ENCODE data around the gene CHST8. TPM values are rescaled to one million over a fixed set of nuclear protein-coding genes. Genes with fewer than 3 reads are reported as not detected.

CHST8 gene
- total RNA-seq, 1 experiment from 2014 or later: not detected

- Histone ChIP-seq H3K36me3 (ENCODE audit: low read depth) (no peaks in the 10 kb centered on the region), H3K79me2 (ENCODE audit: low read depth) (no peaks in the 10 kb centered on the region), H3K27ac (no peak overlapping the region), H3K9me2 (ENCODE audit: insufficient read depth) (no peaks in the 10 kb centered on the region), H2AFZ (no peak overlapping the region), H3F3A (ENCODE audit: insufficient read depth, low read depth) (no peaks in the 10 kb centered on the region), H3K27me3 (ENCODE audit: insufficient read depth, low read depth) (peaks cover 61% of the 10 kb centered on the region), H3K4me1 (replicated peaks; ENCODE audit: insufficient read depth) (no peaks in the 10 kb centered on the region), H3K4me2 (no peak overlapping the region), H3K9me3 (ENCODE audit: insufficient read depth, low read depth) (no peaks in the 10 kb centered on the region), H4K20me1 (ENCODE audit: insufficient read depth) (no peaks in the 10 kb centered on the region), H3K4me3 (no peak overlapping the region)
- ChIA-PET POLR2A (ENCODE audit: unreplicated experiment) (no interaction called here), CTCF (no interaction called here)
- TF ChIP-seq EZH2 (IDR thresholded peaks at IDR 0.05; ENCODE audit: low read depth) (no peak), CTCF (conservative IDR thresholded peaks at IDR 0.05) (no peak)
- intact Hi-C loops (cut with micrococcal nuclease; ENCODE audit: unreplicated experiment): no loop called here
- BruUV-seq (replicated peaks): no TSS peak
- no peak for DNase-seq
Measured at GRCh38 chr19:33659835-33660234, 38.1 kb downstream of the CHST8 start.

- H3K4me2 ChIP-seq: no peak overlapping the region
- no peak for DNase-seq
- CTCF ChIA-PET: no interaction called here
Measured at GRCh38 chr19:33660410-33661124, 38.8 kb downstream of the CHST8 start.

GRCh38 chr19:33661336-33661735, 39.6 kb downstream of the CHST8 start:
- H3K36me3 ChIP-seq (ENCODE audit: low read depth): no peaks in the 10 kb centered on the region
- H3K27me3 ChIP-seq (ENCODE audit: insufficient read depth, low read depth): peaks cover 71% of the 10 kb centered on the region
- no peaks in the 10 kb centered on the region for H3F3A ChIP-seq (ENCODE audit: insufficient read depth, low read depth)
- POLR2A ChIA-PET (ENCODE audit: unreplicated experiment): no interaction called here
- no TSS peak for BruUV-seq (replicated peaks)
- TF ChIP-seq CTCF (conservative IDR thresholded peaks at IDR 0.05) (no peak), EZH2 (IDR thresholded peaks at IDR 0.05; ENCODE audit: low read depth) (no peak)
- no peaks in the 10 kb centered on the region for H4K20me1 ChIP-seq (ENCODE audit: insufficient read depth)
- intact Hi-C loops (cut with micrococcal nuclease; ENCODE audit: unreplicated experiment): no loop called here
- H3K9me3 ChIP-seq (ENCODE audit: insufficient read depth, low read depth): no peaks in the 10 kb centered on the region
- H3K4me3 ChIP-seq: no peak overlapping the region
- no peak overlapping the region for H2AFZ ChIP-seq
- no peaks in the 10 kb centered on the region for H3K4me1 ChIP-seq (replicated peaks; ENCODE audit: insufficient read depth)
- CTCF ChIA-PET: no interaction called here
- H3K4me2 ChIP-seq: no peak overlapping the region
- no peak overlapping the region for H3K27ac ChIP-seq
- no peak for DNase-seq
- H3K9me2 ChIP-seq (ENCODE audit: insufficient read depth): no peaks in the 10 kb centered on the region
- H3K79me2 ChIP-seq (ENCODE audit: low read depth): no peaks in the 10 kb centered on the region

More at GRCh38 chr19:33660410-33661124, 38.8 kb downstream of the CHST8 start:
- Histone ChIP-seq H3K27ac (no peak overlapping the region), H4K20me1 (ENCODE audit: insufficient read depth) (no peaks in the 10 kb centered on the region), H3K27me3 (ENCODE audit: insufficient read depth, low read depth) (peaks cover 67% of the 10 kb centered on the region), H3F3A (ENCODE audit: insufficient read depth, low read depth) (no peaks in the 10 kb centered on the region), H3K36me3 (ENCODE audit: low read depth) (no peaks in the 10 kb centered on the region), H3K4me3 (no peak overlapping the region), H3K4me1 (replicated peaks; ENCODE audit: insufficient read depth) (no peaks in the 10 kb centered on the region), H3K79me2 (ENCODE audit: low read depth) (no peaks in the 10 kb centered on the region), H3K9me3 (ENCODE audit: insufficient read depth, low read depth) (no peaks in the 10 kb centered on the region), H3K9me2 (ENCODE audit: insufficient read depth) (no peaks in the 10 kb centered on the region), H2AFZ (no peak overlapping the region)
- intact Hi-C loops (cut with micrococcal nuclease; ENCODE audit: unreplicated experiment): no loop called here
- POLR2A ChIA-PET (ENCODE audit: unreplicated experiment): interaction anchor here (0.6 kb wide), 1 partner anchor 245 kb away, joined by 4 read pairs; no protein-coding TSS in a partner anchor
- no TSS peak for BruUV-seq (replicated peaks)
- TF ChIP-seq CTCF (conservative IDR thresholded peaks at IDR 0.05) (no peak), EZH2 (IDR thresholded peaks at IDR 0.05; ENCODE audit: low read depth) (no peak)
